Astrocyte of the cerebellum (primary cell): ENCODE results near the gene C2CD2.

ENCODE experiments used
- DNase-seq: peaks from one replicate; pipeline ENCODE4 v3.0.0-alpha.2; 2011; ENCODE audit warnings: low read depth
- H3K4me3 ChIP-seq: 2 replicates; pipeline ENCODE4 v1.5.1; 2011; ENCODE audit warnings: mild to moderate bottlenecking, low read depth, low read length, moderate library complexity
- in situ Hi-C: cut with HindIII; loops from 2 replicates; pipeline ENCODE4 v1.10.0; 2017; ENCODE audit warnings: low sequenced_read_pairs
- TF ChIP-seq, protein P1 (sequence below): IDR thresholded peaks from 2 replicates; pipeline ENCODE4 v1.5.1; 2012; ENCODE audit warnings: low read length, low read depth, moderate library complexity, mild to moderate bottlenecking; ENCODE audit errors: missing control alignments

C2CD2 gene

DNA sequence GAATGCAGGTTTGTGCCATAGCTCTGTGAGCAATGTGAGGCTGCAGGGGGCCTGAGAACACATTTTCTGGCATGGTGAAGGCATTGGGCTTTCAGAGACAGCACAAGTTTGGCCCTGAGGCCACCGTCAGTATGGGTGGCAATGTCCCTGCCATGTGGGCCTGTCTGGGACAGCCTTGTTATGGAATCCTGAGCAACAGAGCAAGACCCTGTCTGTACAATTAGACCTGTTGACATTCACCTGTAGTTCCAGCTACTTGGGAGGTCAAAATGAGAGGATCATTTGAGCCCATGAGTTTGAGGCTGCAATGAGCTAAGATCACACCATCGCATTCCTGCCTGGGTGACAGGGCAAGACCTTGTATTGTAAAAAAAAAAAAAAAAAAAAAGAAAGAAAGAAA, 110.2 kb downstream of the C2CD2 start:
- in situ Hi-C loops: no loop called here
- TF ChIP-seq, protein P1, sequence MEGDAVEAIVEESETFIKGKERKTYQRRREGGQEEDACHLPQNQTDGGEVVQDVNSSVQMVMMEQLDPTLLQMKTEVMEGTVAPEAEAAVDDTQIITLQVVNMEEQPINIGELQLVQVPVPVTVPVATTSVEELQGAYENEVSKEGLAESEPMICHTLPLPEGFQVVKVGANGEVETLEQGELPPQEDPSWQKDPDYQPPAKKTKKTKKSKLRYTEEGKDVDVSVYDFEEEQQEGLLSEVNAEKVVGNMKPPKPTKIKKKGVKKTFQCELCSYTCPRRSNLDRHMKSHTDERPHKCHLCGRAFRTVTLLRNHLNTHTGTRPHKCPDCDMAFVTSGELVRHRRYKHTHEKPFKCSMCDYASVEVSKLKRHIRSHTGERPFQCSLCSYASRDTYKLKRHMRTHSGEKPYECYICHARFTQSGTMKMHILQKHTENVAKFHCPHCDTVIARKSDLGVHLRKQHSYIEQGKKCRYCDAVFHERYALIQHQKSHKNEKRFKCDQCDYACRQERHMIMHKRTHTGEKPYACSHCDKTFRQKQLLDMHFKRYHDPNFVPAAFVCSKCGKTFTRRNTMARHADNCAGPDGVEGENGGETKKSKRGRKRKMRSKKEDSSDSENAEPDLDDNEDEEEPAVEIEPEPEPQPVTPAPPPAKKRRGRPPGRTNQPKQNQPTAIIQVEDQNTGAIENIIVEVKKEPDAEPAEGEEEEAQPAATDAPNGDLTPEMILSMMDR: no peak
- DNase-seq: no peak
- no peak overlapping the region for H3K4me3 ChIP-seq

DNA sequence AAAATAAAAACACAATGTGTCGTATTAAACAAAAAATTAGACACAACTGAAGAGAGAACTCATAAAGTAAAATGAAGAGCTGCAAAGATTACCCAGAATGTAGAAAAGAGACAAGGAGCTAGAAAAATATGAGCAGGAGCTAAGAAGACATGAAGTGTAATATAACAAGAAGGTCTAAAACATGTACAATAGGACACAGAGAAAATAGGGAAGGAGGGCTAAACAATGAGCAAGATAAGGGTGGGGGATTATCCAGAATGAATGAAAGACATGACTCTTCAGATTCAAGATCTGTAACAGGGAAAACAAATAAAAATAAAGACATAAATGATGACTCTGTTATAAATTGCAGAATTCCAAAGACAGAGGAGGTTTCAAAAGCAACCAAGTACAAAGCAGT, 112.9 kb downstream of the C2CD2 start:
- no peak for DNase-seq
- no peak overlapping the region for H3K4me3 ChIP-seq
- TF ChIP-seq, protein P1: no peak
- in situ Hi-C loops: no loop called here

DNA sequence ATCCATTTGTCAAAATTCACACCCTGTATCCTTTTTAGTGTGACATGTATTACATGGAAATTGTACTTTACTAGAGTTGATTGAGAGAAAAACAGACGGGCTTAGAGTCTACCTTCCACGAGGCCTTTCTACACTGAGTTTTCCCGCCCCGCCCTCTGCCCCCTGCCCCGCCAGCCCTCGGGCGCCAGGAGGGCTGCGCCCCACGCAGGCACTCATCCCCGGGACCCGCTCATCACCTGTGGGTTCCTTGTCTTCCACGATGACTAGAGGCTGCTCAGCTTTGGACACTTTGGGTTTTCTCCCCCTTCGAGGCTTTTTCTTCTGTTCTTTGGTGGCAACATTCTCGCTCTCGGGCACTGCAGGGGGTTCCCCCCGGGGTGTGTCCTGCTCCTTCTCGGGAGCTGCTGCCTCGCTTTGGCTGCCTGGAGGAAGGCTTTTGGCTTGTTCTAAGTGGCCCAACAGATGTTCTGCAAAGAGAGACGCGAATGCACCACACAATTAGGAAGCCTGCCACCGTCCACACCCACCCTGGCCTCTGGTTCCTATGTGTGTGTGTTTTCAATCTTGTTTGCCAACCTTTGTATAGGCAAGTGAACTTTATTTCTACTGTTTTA, 114.3 kb downstream of the C2CD2 start:
- TF ChIP-seq, protein P1: no peak
- H3K4me3 ChIP-seq: no peak overlapping the region
- no peak for DNase-seq
- in situ Hi-C loops: no loop called here

DNA sequence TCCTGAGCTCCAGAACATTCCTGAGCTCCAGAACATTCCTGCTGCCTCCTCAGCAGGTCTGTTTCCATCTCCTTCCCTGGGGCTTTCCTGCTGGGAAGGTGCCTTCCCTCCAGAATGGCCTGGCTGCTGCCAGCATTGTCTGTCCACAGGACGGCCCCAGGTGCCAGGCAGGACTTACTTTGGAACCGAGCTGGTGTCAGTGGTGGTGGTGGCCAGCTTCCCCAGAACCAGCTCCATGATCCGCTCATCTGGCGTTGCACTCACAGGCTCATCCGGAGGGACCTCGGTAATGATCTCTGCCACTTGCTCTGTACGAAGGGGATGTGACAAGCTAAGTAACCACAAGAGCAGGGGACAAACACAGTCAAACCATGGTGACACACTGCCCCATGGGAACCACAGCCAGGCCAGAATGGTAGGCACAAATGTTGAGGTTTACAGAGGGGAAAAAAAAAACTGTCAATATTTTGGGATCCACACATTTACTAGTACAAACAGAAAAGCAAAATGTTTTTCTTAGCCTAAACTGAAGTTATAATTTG, 116.0 kb downstream of the C2CD2 start:
- TF ChIP-seq, protein P1: no peak
- no peak for DNase-seq
- H3K4me3 ChIP-seq: no peak overlapping the region
- in situ Hi-C loops: no loop called here

DNA sequence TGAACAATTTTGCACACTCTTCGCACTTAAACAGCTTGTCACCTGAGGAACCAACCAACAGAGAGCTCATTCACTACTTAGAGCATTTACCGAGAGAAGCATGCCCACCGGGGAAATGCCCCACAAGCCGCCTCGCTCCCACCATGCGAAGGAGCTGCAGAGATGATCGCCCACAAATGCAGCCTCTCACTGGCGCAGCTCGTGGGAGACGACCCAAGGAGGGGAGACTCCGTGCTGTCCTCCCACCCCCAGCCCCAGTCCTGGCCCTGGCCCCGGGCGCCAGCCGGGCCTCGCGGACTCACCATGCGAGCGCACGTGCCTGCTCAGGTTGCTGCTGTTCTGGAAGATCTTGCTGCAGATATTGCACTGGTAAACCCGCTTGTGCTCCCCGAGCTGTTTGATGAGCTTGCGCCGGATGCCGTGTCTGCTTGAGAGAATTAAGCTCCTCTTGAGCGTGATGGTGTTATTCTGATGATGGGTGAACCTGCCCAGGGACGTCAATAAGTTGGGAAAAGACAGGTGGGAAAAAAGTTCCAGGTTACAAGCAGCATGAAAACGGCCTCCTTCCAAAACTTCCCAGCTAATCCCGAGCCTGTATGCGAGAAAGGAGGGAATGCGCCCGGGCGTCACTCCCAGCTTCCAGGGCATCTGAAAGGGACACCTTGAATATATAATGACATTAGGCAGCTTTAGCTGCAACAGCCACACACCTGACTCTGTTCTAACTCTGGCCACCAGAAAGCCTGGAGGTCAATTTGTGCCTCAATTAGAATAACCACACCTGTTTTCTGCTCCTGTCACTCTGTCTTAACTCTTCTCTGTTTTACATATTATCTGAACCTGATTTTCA, 117.4 kb downstream of the C2CD2 start:
- no peak overlapping the region for H3K4me3 ChIP-seq
- in situ Hi-C loops: no loop called here
- TF ChIP-seq, protein P1: no peak
- DNase-seq: no peak

- in situ Hi-C loops: no loop called here
- H3K4me3 ChIP-seq: no peak overlapping the region
- TF ChIP-seq, protein P1: no peak
- no peak for DNase-seq
Observed at GRCh38 chr21:41835711-41836154, 118.1 kb downstream of the C2CD2 start.
